HCT116 (cell line): Measurements from ENCODE around the gene STIM1. TPM values are rescaled to one million over a fixed set of nuclear protein-coding genes. Genes with fewer than 3 reads are reported as not detected.

Experiments
- ATAC-seq: fragments of 200-7000 bp; cut with Tn5 transposase; 2 replicates; pipeline ENCODE4 v1.9.1; 2020; ENCODE audit warnings: mild to moderate bottlenecking, moderate library complexity
- BruUV-seq: library from RNA; stranded (reverse); fragments of 400-500 nt; replicated peaks from 2 replicates; lab custom pipeline; 2021; lab: Mats Ljungman, UMichigan
- CTCF ChIA-PET: fragments of 300-600 bp; sonication (Branson Sonifier 250); formaldehyde crosslinking; loops from one replicate; lab custom pipeline; 2021; ENCODE audit warnings: antibody characterized with exemption; lab: Charles Lee
- POLR2A ChIA-PET: fragments of 300-600, 350-600 bp; sonication (Branson Sonifier 250); formaldehyde crosslinking; loops from one replicate; lab custom pipeline; 2021; ENCODE audit warnings: antibody characterized with exemption; lab: Charles Lee
- RAD21 ChIA-PET, 2 experiments: fragments of 300-600 bp; sonication (Branson Sonifier 250); formaldehyde crosslinking; loops; one replicate each; lab custom pipeline; 2023; ENCODE audit warnings: low total read pairs in 2 of 2; ENCODE audit not compliant: uncharacterized antibody in 2 of 2, unreplicated experiment in 2 of 2, low non-redundant PET in 1 of 2; lab: Charles Lee
- DNase-seq: peaks from one replicate; pipeline ENCODE4 v3.0.0-alpha.2; 2010; ENCODE audit warnings: low read depth, low spot score
- H2AFZ ChIP-seq: fragments of 200-600 bp; shearing (Covaris generic), sonication (generic); 2 replicates; pipeline ENCODE4 v1.6.1; 2017; ENCODE audit warnings: low read depth, mixed run types, mixed read lengths, antibody characterized with exemption, low read length; ENCODE audit not compliant: poor library complexity, severe bottlenecking
- H3K27ac ChIP-seq: 2 replicates; pipeline ENCODE4 v1.5.1; 2012; ENCODE audit warnings: low read depth, low read length
- H3K27me3 ChIP-seq: fragments of 200-600 bp; sonication (generic); 2 replicates; pipeline ENCODE4 v1.6.1; 2016; ENCODE audit warnings: mixed run types, low read length, mixed read lengths; ENCODE audit not compliant: insufficient read depth
- H3K36me3 ChIP-seq, 2 experiments: fragments of 200-500 bp in 1 of 2; fragments of 200-600 bp in 1 of 2; sonication (Bioruptor generic) in 1 of 2; sonication (generic) in 1 of 2; 2 replicates each; pipeline versions ENCODE4 v1.5.1 to v1.6.1; 2014 to 2016; ENCODE audit warnings: low read length in 2 of 2, inconsistent platforms in 1 of 2, mixed read lengths in 1 of 2, mixed run types in 1 of 2; ENCODE audit not compliant: insufficient read depth in 2 of 2, control insufficient read depth in 1 of 2
- H3K4me1 ChIP-seq, 2 experiments: fragments of 200-600 bp in 1 of 2; sonication (generic) in 1 of 2; 2 replicates each; pipeline versions ENCODE4 v1.5.1 to v1.6.1; 2012 to 2017; ENCODE audit warnings: low read length in 2 of 2, inconsistent platforms in 1 of 2, mild to moderate bottlenecking in 1 of 2, mixed read lengths in 1 of 2, mixed run types in 1 of 2, moderate library complexity in 1 of 2; ENCODE audit not compliant: insufficient read depth in 2 of 2, control insufficient read depth in 1 of 2
- H3K4me2 ChIP-seq: fragments of 200-600 bp; sonication (generic); 2 replicates; pipeline ENCODE4 v1.6.1; 2017; ENCODE audit warnings: mixed run types, low read length, mixed read lengths
- H3K4me3 ChIP-seq, 2 experiments: fragments of 200-600 bp in 1 of 2; sonication (generic) in 1 of 2; replicated peaks in 1 of 2; 2 replicates each; pipeline ENCODE4 v1.5.1; 2011 to 2016; ENCODE audit warnings: low read length in 2 of 2, control low read depth in 1 of 2, low read depth in 1 of 2, mild to moderate bottlenecking in 1 of 2, mixed read lengths in 1 of 2, mixed run types in 1 of 2
- H3K79me2 ChIP-seq: fragments of 200-600 bp; sonication (generic); 2 replicates; pipeline ENCODE4 v1.6.1; 2017; ENCODE audit warnings: mild to moderate bottlenecking, mixed run types, low read length, moderate library complexity, mixed read lengths; ENCODE audit not compliant: insufficient read depth
- H3K9ac ChIP-seq: fragments of 200-600 bp; sonication (generic); 2 replicates; pipeline ENCODE4 v1.6.1; 2016; ENCODE audit warnings: low read length, mixed read lengths
- H3K9me2 ChIP-seq: fragments of 200-600 bp; sonication (generic), shearing (Covaris generic); 2 replicates; pipeline ENCODE4 v1.6.1; 2017; ENCODE audit warnings: mixed run types, mild to moderate bottlenecking, moderate library complexity; ENCODE audit not compliant: insufficient read depth
- H3K9me3 ChIP-seq, 2 experiments: fragments of 200-500 bp in 1 of 2; fragments of 200-600 bp in 1 of 2; sonication (Bioruptor generic) in 1 of 2; sonication (generic) in 1 of 2; 2 replicates each; pipeline ENCODE4 v1.6.1; 2014 to 2017; ENCODE audit warnings: low read length in 2 of 2, mixed read lengths in 2 of 2, inconsistent platforms in 1 of 2, low read depth in 1 of 2, mild to moderate bottlenecking in 1 of 2, mixed run types in 1 of 2, moderate library complexity in 1 of 2; ENCODE audit not compliant: control insufficient read depth in 1 of 2, insufficient read depth in 1 of 2
- H4K20me1 ChIP-seq: fragments of 200-600 bp; sonication (generic), shearing (Covaris generic); 2 replicates; pipeline ENCODE4 v1.6.1; 2017; ENCODE audit warnings: mixed run types, mild to moderate bottlenecking, moderate library complexity; ENCODE audit not compliant: insufficient read depth
- ATF3 ChIP-seq: IDR thresholded peaks from 2 replicates; pipeline ENCODE4 v1.6.1; 2012
- CBX3 ChIP-seq: IDR thresholded peaks from 2 replicates; pipeline ENCODE4 v1.6.1; 2012; ENCODE audit warnings: low read depth
- ELF1 ChIP-seq: IDR thresholded peaks from 2 replicates; pipeline ENCODE4 v1.6.1; 2012; ENCODE audit warnings: low read depth, borderline replicate concordance
- EZH2 ChIP-seq: fragments of 200-600 bp; sonication (generic); IDR thresholded peaks from 2 replicates; pipeline ENCODE4 v1.6.1; 2017; ENCODE audit warnings: antibody characterized with exemption, mixed run types
- EZH2phosphoT487 ChIP-seq: fragments of 200-600 bp; IDR thresholded peaks from 2 replicates; pipeline ENCODE4 v1.6.1; 2018; ENCODE audit warnings: antibody characterized with exemption, borderline replicate concordance
- FOSL1 ChIP-seq: IDR thresholded peaks from 2 replicates; pipeline ENCODE4 v1.6.1; 2012; ENCODE audit warnings: low read depth
- JUND ChIP-seq: IDR thresholded peaks from 2 replicates; pipeline ENCODE4 v1.6.1; 2012
- POLR2A ChIP-seq: IDR thresholded peaks from 2 replicates; pipeline ENCODE4 v1.7.0; 2011; ENCODE audit warnings: borderline replicate concordance; ENCODE audit not compliant: insufficient read depth, insufficient read length; ENCODE audit errors: extremely low read depth
- RAD21 ChIP-seq: IDR thresholded peaks from 2 replicates; pipeline ENCODE4 v1.6.1; 2012; ENCODE audit warnings: low read depth, mild to moderate bottlenecking
- REST ChIP-seq: IDR thresholded peaks from 2 replicates; pipeline ENCODE4 v1.6.1; 2012; ENCODE audit warnings: low read depth
- SIN3A ChIP-seq: IDR thresholded peaks from 2 replicates; pipeline ENCODE4 v1.6.1; 2012; ENCODE audit warnings: low read depth
- SRF ChIP-seq: IDR thresholded peaks from 2 replicates; pipeline ENCODE4 v1.6.1; 2012; ENCODE audit warnings: low read depth
- intact Hi-C: fragments of 100-400 bp; cut with micrococcal nuclease; formaldehyde crosslinking; loops from 2 replicates; pipeline ENCODE4 v1.10.0; 2022
- total RNA-seq: library from RNA; stranded (reverse); gene quantifications from one replicate; pipeline ENCODE4 v1.2.1, GENCODE V29; 2021; ENCODE audit not compliant: unreplicated experiment
- TF ChIP-seq, protein P1 (sequence below): IDR thresholded peaks from 2 replicates; pipeline ENCODE4 v1.6.1; 2011; ENCODE audit warnings: mild to moderate bottlenecking, low read length, moderate library complexity; ENCODE audit not compliant: insufficient replicate concordance; ENCODE audit errors: extremely low read depth
- TF ChIP-seq, protein P2 (sequence below), 3 experiments: fragments of 200-600 bp in 1 of 3; sonication (generic) in 1 of 3; IDR thresholded peaks in 2 of 3; conservative IDR thresholded peaks in 1 of 3; 2 replicates each; pipeline ENCODE4 v1.5.1; 2012 to 2017; ENCODE audit warnings: low read depth in 2 of 3, low read length in 2 of 3, antibody characterized with exemption in 1 of 3, borderline replicate concordance in 1 of 3, control low read depth in 1 of 3, mild to moderate bottlenecking in 1 of 3, mixed read lengths in 1 of 3, mixed run types in 1 of 3, moderate library complexity in 1 of 3; ENCODE audit not compliant: insufficient read depth in 1 of 3

Gene STIM1
- total RNA-seq, 1 experiment from 2014 or later = 22.3 TPM

DNA sequence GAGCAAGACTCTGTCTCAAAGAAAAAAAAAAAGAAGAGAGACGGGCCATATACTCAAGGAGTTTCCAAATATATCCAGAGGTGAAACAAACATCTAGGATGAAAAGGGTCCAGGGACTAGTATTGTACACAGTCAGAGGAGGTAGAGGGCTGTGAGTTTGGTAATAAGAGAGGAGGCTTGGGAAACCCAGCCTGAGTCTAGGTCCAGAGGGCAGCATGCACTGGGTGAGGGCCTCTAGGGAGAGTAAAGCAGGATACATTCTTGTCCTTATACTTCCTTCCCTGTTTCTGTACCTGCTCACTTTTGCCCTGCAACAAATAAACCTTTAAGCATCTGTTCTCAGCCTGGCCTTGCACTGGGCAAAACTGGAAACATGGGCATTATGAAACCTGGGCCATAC is 31.5 kb downstream of the STIM1 start:
- H2AFZ ChIP-seq = no peak overlapping the region
- no peak overlapping the region for H3K9ac ChIP-seq
- peaks cover 12 to 24% of the 10 kb centered on the region in 2 experiments; a peak in 3 of 4 replicates for H3K4me1 ChIP-seq
- H3K36me3 ChIP-seq = no peaks in the 10 kb centered on the region
- H3K27me3 ChIP-seq = no peaks in the 10 kb centered on the region
- H3K9me3 ChIP-seq = no peaks in the 10 kb centered on the region
- POLR2A ChIA-PET = no interaction called here
- no peak for DNase-seq
- RAD21 ChIA-PET = no interaction called here
- no peaks in the 10 kb centered on the region for H3K9me2 ChIP-seq
- no peak overlapping the region for H3K27ac ChIP-seq
- no TSS peak for BruUV-seq
- peaks cover 9% of the 10 kb centered on the region; the same call in 1 of the 2 replicates for H3K79me2 ChIP-seq
- intact Hi-C loops = no loop called here
- H4K20me1 ChIP-seq = no peaks in the 10 kb centered on the region
- CTCF ChIA-PET = interaction anchor here (1.6 kb wide), 1 partner anchor 45 kb away, joined by 4 read pairs; no protein-coding TSS in a partner anchor
- TF ChIP-seq, protein P1, sequence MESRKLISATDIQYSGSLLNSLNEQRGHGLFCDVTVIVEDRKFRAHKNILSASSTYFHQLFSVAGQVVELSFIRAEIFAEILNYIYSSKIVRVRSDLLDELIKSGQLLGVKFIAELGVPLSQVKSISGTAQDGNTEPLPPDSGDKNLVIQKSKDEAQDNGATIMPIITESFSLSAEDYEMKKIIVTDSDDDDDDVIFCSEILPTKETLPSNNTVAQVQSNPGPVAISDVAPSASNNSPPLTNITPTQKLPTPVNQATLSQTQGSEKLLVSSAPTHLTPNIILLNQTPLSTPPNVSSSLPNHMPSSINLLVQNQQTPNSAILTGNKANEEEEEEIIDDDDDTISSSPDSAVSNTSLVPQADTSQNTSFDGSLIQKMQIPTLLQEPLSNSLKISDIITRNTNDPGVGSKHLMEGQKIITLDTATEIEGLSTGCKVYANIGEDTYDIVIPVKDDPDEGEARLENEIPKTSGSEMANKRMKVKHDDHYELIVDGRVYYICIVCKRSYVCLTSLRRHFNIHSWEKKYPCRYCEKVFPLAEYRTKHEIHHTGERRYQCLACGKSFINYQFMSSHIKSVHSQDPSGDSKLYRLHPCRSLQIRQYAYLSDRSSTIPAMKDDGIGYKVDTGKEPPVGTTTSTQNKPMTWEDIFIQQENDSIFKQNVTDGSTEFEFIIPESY = no peak
- TF ChIP-seq RAD21 (no peak), ATF3 (no peak), REST (no peak), SRF (no peak), CBX3 (no peak), FOSL1 (no peak), SIN3A (no peak), EZH2phosphoT487 (no peak), ELF1 (no peak), POLR2A (no peak), JUND (no peak), EZH2 (no peak)
- TF ChIP-seq, protein P2, sequence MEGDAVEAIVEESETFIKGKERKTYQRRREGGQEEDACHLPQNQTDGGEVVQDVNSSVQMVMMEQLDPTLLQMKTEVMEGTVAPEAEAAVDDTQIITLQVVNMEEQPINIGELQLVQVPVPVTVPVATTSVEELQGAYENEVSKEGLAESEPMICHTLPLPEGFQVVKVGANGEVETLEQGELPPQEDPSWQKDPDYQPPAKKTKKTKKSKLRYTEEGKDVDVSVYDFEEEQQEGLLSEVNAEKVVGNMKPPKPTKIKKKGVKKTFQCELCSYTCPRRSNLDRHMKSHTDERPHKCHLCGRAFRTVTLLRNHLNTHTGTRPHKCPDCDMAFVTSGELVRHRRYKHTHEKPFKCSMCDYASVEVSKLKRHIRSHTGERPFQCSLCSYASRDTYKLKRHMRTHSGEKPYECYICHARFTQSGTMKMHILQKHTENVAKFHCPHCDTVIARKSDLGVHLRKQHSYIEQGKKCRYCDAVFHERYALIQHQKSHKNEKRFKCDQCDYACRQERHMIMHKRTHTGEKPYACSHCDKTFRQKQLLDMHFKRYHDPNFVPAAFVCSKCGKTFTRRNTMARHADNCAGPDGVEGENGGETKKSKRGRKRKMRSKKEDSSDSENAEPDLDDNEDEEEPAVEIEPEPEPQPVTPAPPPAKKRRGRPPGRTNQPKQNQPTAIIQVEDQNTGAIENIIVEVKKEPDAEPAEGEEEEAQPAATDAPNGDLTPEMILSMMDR (IDR thresholded peaks at IDR 0.05 in 2 of 3, conservative IDR thresholded peaks at IDR 0.05 in 1 of 3; ENCODE audit: borderline replicate concordance in 1 of 3, insufficient read depth in 1 of 3, low read depth in 2 of 3, low read length in 2 of 3) = no peak
- no peak for ATAC-seq
- H3K4me3 ChIP-seq = no peak overlapping the region
- H3K4me2 ChIP-seq = no peak overlapping the region
